Activated naive CD8-positive, alpha-beta T cell treated with anti-CD3 and anti-CD28 coated beads, Interleukin-2, amount 50 U/mL, for 16 hours (primary cell): ENCODE results near the gene WDCP.

Source experiments
- DNase-seq: peaks from one replicate; pipeline ENCODE4 v3.0.0-alpha.2; 2020; ENCODE audit warnings: low read depth, low spot score

The WDCP gene

DNA sequence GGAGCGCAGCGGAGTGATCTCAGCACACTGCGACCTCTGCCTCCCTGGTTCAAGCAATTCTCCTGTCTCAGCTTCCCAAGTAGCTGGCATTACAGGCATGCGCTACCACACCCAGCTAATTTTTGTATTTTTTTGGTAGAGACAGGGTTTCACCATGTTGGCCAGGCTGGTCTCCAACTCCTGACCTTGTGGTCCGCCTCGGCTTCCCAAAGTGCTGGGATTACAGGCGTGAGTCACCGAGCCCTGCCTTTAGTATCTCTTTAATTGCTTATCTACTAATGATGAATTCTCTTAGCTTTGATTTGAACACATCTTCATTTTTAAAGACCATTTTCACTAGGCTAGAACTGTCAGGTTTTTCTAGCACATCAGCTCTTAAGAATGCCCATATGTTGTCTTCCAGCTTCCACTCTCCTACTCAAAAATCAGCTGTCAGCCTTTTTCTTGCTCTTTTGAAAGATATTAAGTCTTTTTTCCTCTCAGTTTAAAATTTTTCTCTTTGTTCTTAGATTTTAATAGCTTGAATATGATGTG lies 53.4 kb downstream of the WDCP start:
- DNase-seq, result no peak

DNA sequence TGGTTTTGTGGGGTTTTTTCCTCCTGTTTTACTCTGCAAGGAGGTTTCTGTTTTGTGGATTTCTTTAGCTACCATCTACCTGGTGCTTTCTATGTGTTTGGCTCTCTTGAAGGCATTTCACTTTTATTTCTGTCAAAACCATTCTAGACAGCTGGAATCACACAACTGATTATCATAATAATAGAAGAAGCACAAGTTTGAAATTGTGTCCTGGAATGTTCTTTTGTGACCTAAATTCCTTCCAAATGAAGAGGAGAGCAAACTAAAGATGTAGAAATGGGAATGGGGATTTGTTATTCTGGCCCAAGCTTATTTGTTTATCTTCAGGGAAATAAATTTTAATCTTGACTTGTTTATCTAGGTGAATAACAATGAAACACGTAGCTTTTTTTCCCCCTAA lies 54.3 kb downstream of the WDCP start:
- no peak for DNase-seq

DNA sequence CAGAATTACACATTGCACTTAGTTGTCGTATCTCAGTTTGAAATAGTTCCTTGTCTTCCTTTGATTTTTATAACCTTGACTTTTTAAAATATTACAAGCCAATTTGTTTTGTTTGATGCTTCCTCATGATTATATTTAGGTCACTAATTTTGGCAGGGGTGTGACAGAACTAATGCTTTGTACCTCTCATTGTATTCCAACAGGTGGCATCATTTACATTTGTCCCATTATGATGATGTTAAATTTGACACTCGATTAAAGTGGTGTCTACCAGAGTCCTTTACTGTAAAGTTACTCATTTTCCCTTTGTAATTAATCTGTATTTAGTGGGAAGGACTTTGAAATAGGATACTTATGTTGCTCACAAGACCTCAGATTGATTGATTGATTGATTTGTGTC lies 58.8 kb downstream of the WDCP start:
- DNase-seq, result no peak
